HepG2 (cell line): Measurements from ENCODE around the gene SNIP1. TPM values are rescaled to one million over a fixed set of nuclear protein-coding genes. Genes with fewer than 3 reads are reported as not detected.

ENCODE experiments used
- ATRX ChIP-seq: sonication (generic); formaldehyde crosslinking; IDR thresholded peaks from 2 replicates; pipeline ENCODE4 v1.4.0; 2020; ENCODE audit warnings: missing genetic modification reagents, borderline replicate concordance
- CEBPZ ChIP-seq: IDR thresholded peaks from 2 replicates; pipeline ENCODE4 v1.6.1; 2012; ENCODE audit warnings: low read length, improper control_type of control experiment
- MAFG ChIP-seq: sonication (generic); formaldehyde crosslinking; IDR thresholded peaks from 2 replicates; pipeline ENCODE4 v1.5.1; 2020; ENCODE audit warnings: mild to moderate bottlenecking, missing genetic modification reagents
- NR3C1 ChIP-seq: sonication (generic); formaldehyde crosslinking; IDR thresholded peaks from 2 replicates; pipeline ENCODE4 v1.4.0; 2020; ENCODE audit warnings: missing genetic modification reagents
- PBX3 ChIP-seq: sonication (generic); formaldehyde crosslinking; IDR thresholded peaks from 2 replicates; pipeline ENCODE4 v1.8.1; 2023; ENCODE audit warnings: missing genetic modification reagents, inconsistent platforms, borderline replicate concordance
- POLR2A ChIP-seq, 2 experiments: IDR thresholded peaks; 2 replicates each; pipeline ENCODE4 v1.6.1; 2011; ENCODE audit warnings: low read depth in 2 of 2, low read length in 2 of 2, mild to moderate bottlenecking in 1 of 2, moderate library complexity in 1 of 2; ENCODE audit not compliant: insufficient read depth in 1 of 2
- PRMT3 ChIP-seq: sonication (generic); formaldehyde crosslinking; IDR thresholded peaks from 2 replicates; pipeline ENCODE4 v1.8.1; 2022; ENCODE audit warnings: low read depth, mild to moderate bottlenecking, moderate library complexity, missing genetic modification reagents, borderline replicate concordance
- PRPF4 ChIP-seq: fragments of 200-400 bp; formaldehyde crosslinking; IDR thresholded peaks from 2 replicates; pipeline ENCODE4 v1.6.1; 2016; ENCODE audit warnings: low read length, low read depth; ENCODE audit not compliant: poor library complexity, severe bottlenecking
- RAD21 ChIP-seq: fragments of 450-650 bp; formaldehyde crosslinking; IDR thresholded peaks from 2 replicates; pipeline ENCODE4 v1.5.0; 2020; ENCODE audit warnings: mild to moderate bottlenecking
- TFDP1 ChIP-seq: IDR thresholded peaks from 2 replicates; pipeline ENCODE4 v1.6.1; 2016; ENCODE audit warnings: missing compliant biosample characterization, missing genetic modification reagents, borderline replicate concordance
- THAP9 ChIP-seq: sonication (generic); formaldehyde crosslinking; IDR thresholded peaks from 2 replicates; pipeline ENCODE4; 2020; ENCODE audit warnings: missing genetic modification reagents, mild to moderate bottlenecking, borderline replicate concordance
- XBP1 ChIP-seq: sonication (generic); formaldehyde crosslinking; IDR thresholded peaks from 2 replicates; pipeline ENCODE4 v1.5.0; 2020; ENCODE audit warnings: missing genetic modification reagents
- ZNF138 ChIP-seq: sonication (generic); formaldehyde crosslinking; IDR thresholded peaks from 2 replicates; pipeline ENCODE4 v1.5.0; 2020; ENCODE audit warnings: mild to moderate bottlenecking, low read depth, missing genetic modification reagents
- ZNF205 ChIP-seq: IDR thresholded peaks from 2 replicates; pipeline ENCODE4 v1.6.1; 2018; ENCODE audit warnings: missing biosample characterization, missing genetic modification reagents
- ZNF460 ChIP-seq: sonication (generic); formaldehyde crosslinking; IDR thresholded peaks from 2 replicates; pipeline ENCODE4 v1.5.1; 2020; ENCODE audit warnings: missing genetic modification reagents, mild to moderate bottlenecking, borderline replicate concordance
- ZNF710 ChIP-seq: sonication (generic); formaldehyde crosslinking; IDR thresholded peaks from 2 replicates; pipeline ENCODE4 v1.5.0; 2020; ENCODE audit warnings: mild to moderate bottlenecking, missing genetic modification reagents, borderline replicate concordance
- ZNF768 ChIP-seq: sonication (generic); formaldehyde crosslinking; IDR thresholded peaks from 2 replicates; pipeline ENCODE4 v1.4.0; 2020; ENCODE audit warnings: missing genetic modification reagents
- polyA plus RNA-seq, 8 experiments: library from polyadenylated mRNA; depleted of rRNA in 3 of 8; stranded (reverse) in 7 of 8; unstranded in 1 of 8; fragments of >200 nt; fragmentation: Illumina TruSeq in 4 of 8; extraction: Trizol in 4 of 8; gene quantifications; 2 replicates each; pipeline versions ENCODE4 v1.2.1 to v1.2.3, GENCODE V29; 2011 to 2016; ENCODE audit warnings: low read depth in 4 of 8, missing spikeins in 1 of 8, mixed read lengths in 1 of 8; ENCODE audit not compliant: insufficient read depth in 1 of 8
- total RNA-seq, 5 experiments: library from RNA; depleted of rRNA; stranded (reverse); fragments of >200 nt; fragmentation: Illumina TruSeq; extraction: Trizol; gene quantifications; 2 replicates each; pipeline ENCODE4 v1.2.3, GENCODE V29; 2016; ENCODE audit warnings: low read depth in 1 of 5

SNIP1 gene
- total and polyA plus RNA-seq, 2 of the 13 experiments (the other 11 are each of a cell fraction or from before 2014, with no cell fraction given) = 5.5 to 11.2 TPM

GRCh38 chr1:37553927-37554808 lies at the start of gene SNIP1 (continued):
- no peak; the same call in 1 of the 2 replicates for TF ChIP-seq RAD21 (CRISPR knock-in tag)
- TF ChIP-seq ZNF710 = peak; percentile 83; the same call in 1 of the 2 replicates
- peak; percentile 42; the same call in 1 of the 2 replicates for TF ChIP-seq ZNF768 (CRISPR knock-in tag)
- TF ChIP-seq ZNF460 (CRISPR knock-in tag) = peak; percentile 95
- TF ChIP-seq POLR2A (IDR thresholded peaks at IDR 0.05; ENCODE audit: insufficient read depth in 1 of 2, low read depth in 2 of 2, low read length in 2 of 2) = peak; percentile 63 to 82
- TF ChIP-seq PRMT3 = no peak
- TF ChIP-seq ZNF205 (CRISPR knock-in tag) = peak; percentile 14; the same call in 1 of the 2 replicates
- TF ChIP-seq THAP9 (CRISPR knock-in tag) = peak; percentile 66; the same call in 1 of the 2 replicates
- no peak for TF ChIP-seq ZNF138
- TF ChIP-seq ATRX (CRISPR knock-in tag) = no peak
- no peak for TF ChIP-seq XBP1 (CRISPR knock-in tag)
- TF ChIP-seq MAFG (CRISPR knock-in tag) = no peak
- no peak for TF ChIP-seq PRPF4
- TF ChIP-seq NR3C1 (CRISPR knock-in tag) = no peak
- peak; percentile 99 for TF ChIP-seq TFDP1 (CRISPR knock-in tag)
- TF ChIP-seq PBX3 (CRISPR knock-in tag) = 0 out of 2 replicates have a peak, but pooled peaks have one; percentile 59
- no peak for TF ChIP-seq CEBPZ
